Osteoblast (primary cell): ENCODE measurements around the gene EIF1. TPM values are rescaled to one million over a fixed set of nuclear protein-coding genes. Genes with fewer than 3 reads are reported as not detected.
A peak's percentile ranks its signal among the peaks of the same experiment; 100 is the strongest.

Experiments
- DNase-seq: peaks from one replicate; pipeline ENCODE4 v3.0.0; 2011; ENCODE audit warnings: low spot score, mixed read lengths; ENCODE audit not compliant: insufficient read length; ENCODE audit errors: missing footprints
- H2AFZ ChIP-seq: 2 replicates; pipeline ENCODE4 v1.6.0; 2011; ENCODE audit warnings: mild to moderate bottlenecking, low read length
- H3K27ac ChIP-seq: 2 replicates; pipeline ENCODE4 v1.5.1; 2011; ENCODE audit warnings: mild to moderate bottlenecking, low read depth, low read length, moderate library complexity
- H3K27me3 ChIP-seq: 2 replicates; pipeline ENCODE4 v1.6.0; 2012; ENCODE audit warnings: mild to moderate bottlenecking, control low read depth, inconsistent platforms, low read length, moderate library complexity; ENCODE audit not compliant: insufficient read depth
- H3K36me3 ChIP-seq: 2 replicates; pipeline ENCODE4 v1.5.1; 2011; ENCODE audit warnings: mild to moderate bottlenecking, low read length, control low read depth, moderate library complexity; ENCODE audit not compliant: insufficient read depth
- H3K4me1 ChIP-seq: 2 replicates; pipeline ENCODE4 v1.5.1; 2011; ENCODE audit warnings: mild to moderate bottlenecking, low read length, control low read depth, moderate library complexity; ENCODE audit not compliant: insufficient read depth
- H3K4me2 ChIP-seq: 2 replicates; pipeline ENCODE4 v1.6.0; 2011; ENCODE audit warnings: mild to moderate bottlenecking, low read length; ENCODE audit not compliant: insufficient read depth
- H3K4me3 ChIP-seq: fragments of 200-600 bp; sonication (generic); 3 replicates; pipeline ENCODE4 v1.5.1; 2012; ENCODE audit warnings: mild to moderate bottlenecking, low read length, inconsistent platforms; ENCODE audit not compliant: insufficient read depth
- H3K79me2 ChIP-seq: 2 replicates; pipeline ENCODE4 v1.6.0; 2012; ENCODE audit warnings: mild to moderate bottlenecking, low read length, control low read depth, inconsistent platforms; ENCODE audit not compliant: insufficient read depth
- H3K9me3 ChIP-seq: 2 replicates; pipeline ENCODE4 v1.5.1; 2011; ENCODE audit warnings: low read depth, low read length, control low read depth
- H4K20me1 ChIP-seq: 2 replicates; pipeline ENCODE4 v1.6.0; 2012; ENCODE audit warnings: mild to moderate bottlenecking, low read length, control low read depth; ENCODE audit not compliant: insufficient read depth
- total RNA-seq: library from RNA; depleted of rRNA; stranded (reverse); fragments of >200 nt; gene quantifications from 2 replicates; pipeline ENCODE4 v1.2.3, GENCODE V29; 2012
- TF ChIP-seq, protein P1 (sequence below): IDR thresholded peaks from 2 replicates; pipeline ENCODE4 v1.5.1; 2011; ENCODE audit warnings: mild to moderate bottlenecking, low read depth, low read length, moderate library complexity; ENCODE audit errors: extremely low read depth

EIF1 gene
- total RNA-seq, 1 donor, result 94.5 TPM

DNA sequence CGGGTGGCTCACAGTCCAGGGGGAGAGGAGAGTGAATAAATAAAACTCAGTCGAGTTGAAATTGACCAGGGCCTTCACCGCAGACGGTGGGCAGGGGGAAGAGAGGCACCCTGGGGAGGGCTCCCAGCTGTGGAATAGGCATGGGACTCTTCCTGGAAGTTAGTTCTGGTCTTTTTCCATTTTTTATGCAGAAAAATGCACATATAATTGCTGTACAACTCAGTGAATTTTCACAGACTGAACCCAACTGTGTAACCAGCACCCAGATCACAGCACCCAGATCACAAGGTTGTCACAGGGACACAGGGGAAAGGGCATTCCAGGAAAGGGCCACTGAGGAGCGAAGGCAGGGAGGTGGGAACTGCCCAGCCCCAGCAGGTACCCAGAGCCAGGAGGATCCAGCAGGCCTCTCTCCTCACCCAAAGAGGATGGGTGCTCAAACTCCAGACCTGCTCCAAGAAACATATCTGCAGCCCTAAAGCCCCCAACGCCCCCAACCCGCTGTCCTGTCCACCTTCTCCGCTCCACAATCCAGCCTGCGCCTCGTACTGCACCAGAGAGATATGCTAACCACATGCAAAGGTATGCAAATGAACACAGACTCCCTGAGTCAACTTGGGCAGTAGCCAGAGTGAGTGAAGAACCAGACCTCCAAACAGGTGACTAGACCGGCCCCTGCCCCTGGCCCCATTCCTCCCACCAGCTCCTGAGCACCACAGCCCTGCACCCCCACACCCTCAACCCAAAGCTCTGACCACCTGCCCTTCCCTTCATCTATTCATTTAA is 29.1 kb upstream of the EIF1 start:
- no peaks in the 10 kb centered on the region for H3K79me2 ChIP-seq
- peak; percentile 61 for DNase-seq
- no peaks in the 10 kb centered on the region for H3K9me3 ChIP-seq
- no peak overlapping the region for H2AFZ ChIP-seq
- H3K27ac ChIP-seq, result no peak overlapping the region
- no peaks in the 10 kb centered on the region for H3K36me3 ChIP-seq
- no peak overlapping the region for H3K4me2 ChIP-seq
- TF ChIP-seq, protein P1, sequence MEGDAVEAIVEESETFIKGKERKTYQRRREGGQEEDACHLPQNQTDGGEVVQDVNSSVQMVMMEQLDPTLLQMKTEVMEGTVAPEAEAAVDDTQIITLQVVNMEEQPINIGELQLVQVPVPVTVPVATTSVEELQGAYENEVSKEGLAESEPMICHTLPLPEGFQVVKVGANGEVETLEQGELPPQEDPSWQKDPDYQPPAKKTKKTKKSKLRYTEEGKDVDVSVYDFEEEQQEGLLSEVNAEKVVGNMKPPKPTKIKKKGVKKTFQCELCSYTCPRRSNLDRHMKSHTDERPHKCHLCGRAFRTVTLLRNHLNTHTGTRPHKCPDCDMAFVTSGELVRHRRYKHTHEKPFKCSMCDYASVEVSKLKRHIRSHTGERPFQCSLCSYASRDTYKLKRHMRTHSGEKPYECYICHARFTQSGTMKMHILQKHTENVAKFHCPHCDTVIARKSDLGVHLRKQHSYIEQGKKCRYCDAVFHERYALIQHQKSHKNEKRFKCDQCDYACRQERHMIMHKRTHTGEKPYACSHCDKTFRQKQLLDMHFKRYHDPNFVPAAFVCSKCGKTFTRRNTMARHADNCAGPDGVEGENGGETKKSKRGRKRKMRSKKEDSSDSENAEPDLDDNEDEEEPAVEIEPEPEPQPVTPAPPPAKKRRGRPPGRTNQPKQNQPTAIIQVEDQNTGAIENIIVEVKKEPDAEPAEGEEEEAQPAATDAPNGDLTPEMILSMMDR, result no peak
- H3K4me3 ChIP-seq, result no peak overlapping the region
- H3K27me3 ChIP-seq, result no peaks in the 10 kb centered on the region
- no peaks in the 10 kb centered on the region for H3K4me1 ChIP-seq
- no peaks in the 10 kb centered on the region for H4K20me1 ChIP-seq

- Histone ChIP-seq H3K4me2 (no peak overlapping the region), H2AFZ (no peak overlapping the region), H3K9me3 (no peaks in the 10 kb centered on the region), H3K27ac (no peak overlapping the region), H3K27me3 (no peaks in the 10 kb centered on the region), H3K4me1 (no peaks in the 10 kb centered on the region), H3K36me3 (no peaks in the 10 kb centered on the region), H4K20me1 (no peaks in the 10 kb centered on the region), H3K4me3 (no peak overlapping the region), H3K79me2 (no peaks in the 10 kb centered on the region)
- peak; percentile 76 for DNase-seq
- TF ChIP-seq, protein P1, result no peak
Observed at GRCh38 chr17:41660221-41660711, 28.4 kb upstream of the EIF1 start.

DNA sequence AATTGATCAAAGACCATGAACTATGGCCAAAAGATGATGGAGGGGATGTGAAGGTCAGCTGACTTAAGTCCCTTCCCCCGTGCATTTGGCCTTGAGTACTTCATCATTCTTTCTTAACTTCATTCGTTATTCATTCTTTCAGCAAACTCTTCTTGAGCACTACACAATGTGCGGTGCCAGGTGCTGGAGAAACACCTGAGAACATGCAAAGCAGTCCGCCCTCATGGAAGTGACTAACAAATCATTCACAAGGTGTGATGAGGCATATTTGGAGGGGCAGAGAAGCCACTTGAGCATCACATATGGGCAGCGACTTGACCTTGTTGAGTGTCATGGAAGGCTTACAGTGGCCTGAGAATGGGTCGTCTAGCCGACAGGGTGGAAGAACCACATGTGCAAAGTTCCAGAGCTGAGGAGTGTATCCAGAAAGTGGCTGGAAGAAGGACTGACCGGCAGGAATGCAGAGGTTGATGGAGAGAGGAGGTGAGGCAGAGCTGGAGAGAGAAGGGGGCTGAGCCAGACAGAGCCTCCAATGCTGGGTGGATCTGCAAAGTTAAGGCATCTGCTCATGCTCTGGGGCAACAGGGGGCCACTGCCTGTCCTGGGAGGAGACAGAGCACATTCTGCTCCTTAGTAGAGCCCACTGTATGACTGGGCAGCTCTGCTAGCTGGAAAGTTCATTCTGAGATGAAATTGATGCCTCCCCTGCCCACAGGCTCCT is 25.1 kb upstream of the EIF1 start:
- Histone ChIP-seq H3K27me3 (no peaks in the 10 kb centered on the region), H3K4me2 (no peak overlapping the region), H2AFZ (no peak overlapping the region), H3K36me3 (no peaks in the 10 kb centered on the region), H3K9me3 (no peaks in the 10 kb centered on the region), H4K20me1 (no peaks in the 10 kb centered on the region), H3K4me1 (peaks cover 9% of the 10 kb centered on the region), H3K27ac (no peak overlapping the region), H3K79me2 (no peaks in the 10 kb centered on the region), H3K4me3 (no peak overlapping the region)
- peak; percentile 55 for DNase-seq
- TF ChIP-seq, protein P1, result no peak

- Histone ChIP-seq H3K27me3 (no peaks in the 10 kb centered on the region), H3K4me2 (no peak overlapping the region), H3K4me1 (peaks cover 9% of the 10 kb centered on the region), H4K20me1 (no peaks in the 10 kb centered on the region), H3K79me2 (no peaks in the 10 kb centered on the region), H3K36me3 (no peaks in the 10 kb centered on the region), H3K27ac (no peak overlapping the region), H3K4me3 (no peak overlapping the region), H2AFZ (no peak overlapping the region), H3K9me3 (no peaks in the 10 kb centered on the region)
- TF ChIP-seq, protein P1, result no peak
- DNase-seq, result peak; percentile 39
Observed at GRCh38 chr17:41664172-41664457, 24.6 kb upstream of the EIF1 start.
